Caco-2 (cell line): Measurements from ENCODE around the gene WDR31. TPM values are rescaled to one million over a fixed set of nuclear protein-coding genes. Genes with fewer than 3 reads are reported as not detected.

Experiments used
- BruUV-seq: library from RNA; stranded (reverse); fragments of 400-500 nt; replicated peaks from 2 replicates; lab custom pipeline; 2021; lab: Mats Ljungman, UMichigan
- CTCF ChIA-PET: fragments of 300-600 bp; sonication (Branson Sonifier 250); formaldehyde crosslinking; loops from one replicate; lab custom pipeline; 2022; ENCODE audit warnings: antibody characterized with exemption; lab: Charles Lee
- POLR2A ChIA-PET: fragments of 300-600 bp; sonication (Branson Sonifier 250); formaldehyde crosslinking; loops from one replicate; lab custom pipeline; 2022; ENCODE audit warnings: antibody characterized with exemption; lab: Charles Lee
- DNase-seq, 2 experiments: peaks; one replicate each; pipeline versions ENCODE4 v3.0.0 to v3.0.0-alpha.2; 2020 to 2022
- H3K27me3 ChIP-seq: replicated peaks from 2 replicates; pipeline ENCODE4 v1.6.0; 2011; ENCODE audit warnings: low read length; ENCODE audit not compliant: control insufficient read depth, insufficient read depth
- H3K36me3 ChIP-seq: 2 replicates; pipeline ENCODE4 v1.5.1; 2011; ENCODE audit warnings: low read length; ENCODE audit not compliant: control insufficient read depth, insufficient read depth
- H3K4me1 ChIP-seq: fragments of 250-450 bp; sonication (Bioruptor Pico); 2 replicates; pipeline ENCODE4 v1.5.1; 2020; ENCODE audit warnings: mild to moderate bottlenecking
- H3K4me3 ChIP-seq: 2 replicates; pipeline ENCODE4 v1.5.1; 2011; ENCODE audit warnings: low read depth, mild to moderate bottlenecking, control low read depth, low read length
- H3K9me3 ChIP-seq: fragments of 250-450 bp; sonication (Bioruptor Pico); 2 replicates; pipeline ENCODE4 v1.5.1; 2020; ENCODE audit warnings: mild to moderate bottlenecking, moderate library complexity
- H3K27ac Mint-ChIP-seq: one replicate; pipeline ENCODE4 v1.8.0; 2022; ENCODE audit warnings: mixed read lengths; ENCODE audit not compliant: unreplicated experiment
- H3K27me3 Mint-ChIP-seq: one replicate; pipeline ENCODE4 v1.8.0; 2022; ENCODE audit warnings: mixed read lengths; ENCODE audit not compliant: insufficient read depth, unreplicated experiment
- H3K36me3 Mint-ChIP-seq: one replicate; pipeline ENCODE4 v1.8.0; 2022; ENCODE audit warnings: mild to moderate bottlenecking, mixed read lengths; ENCODE audit not compliant: insufficient read depth, unreplicated experiment
- H3K4me1 Mint-ChIP-seq: one replicate; pipeline ENCODE4 v1.8.0; 2022; ENCODE audit warnings: low read depth, mixed read lengths; ENCODE audit not compliant: unreplicated experiment
- H3K4me3 Mint-ChIP-seq: one replicate; pipeline ENCODE4 v1.8.0; 2022; ENCODE audit warnings: mild to moderate bottlenecking, moderate library complexity, mixed read lengths; ENCODE audit not compliant: unreplicated experiment
- H3K9me3 Mint-ChIP-seq: one replicate; pipeline ENCODE4 v1.8.0; 2022; ENCODE audit warnings: mixed read lengths; ENCODE audit not compliant: unreplicated experiment
- CTCF ChIP-seq, 2 experiments: fragments of 200-600 bp in 1 of 2; IDR thresholded peaks; 1 replicate in 1 of 2; 2 replicates in 1 of 2; pipeline versions ENCODE4 v1.5.1 to v1.8.0; 2011 to 2022; ENCODE audit warnings: antibody characterized with exemption in 1 of 2, control low read depth in 1 of 2, inconsistent platforms in 1 of 2, low read depth in 1 of 2, low read length in 1 of 2, mild to moderate bottlenecking in 1 of 2, moderate library complexity in 1 of 2; ENCODE audit not compliant: insufficient read depth in 1 of 2, severe bottlenecking in 1 of 2, unreplicated experiment in 1 of 2
- intact Hi-C: fragments of 100-400 bp; cut with micrococcal nuclease; formaldehyde crosslinking; loops from one replicate; pipeline ENCODE4 v1.10.0; 2022; ENCODE audit not compliant: unreplicated experiment
- total RNA-seq: library from RNA; stranded (reverse); gene quantifications from 2 replicates; pipeline ENCODE4 v1.2.3, GENCODE V29; 2022

Gene WDR31
- total RNA-seq, 1 experiment from 2014 or later: 1.9 TPM

- Mint-ChIP-seq H3K4me1 (peaks cover 3% of the 10 kb centered on the region), H3K27me3 (no peaks in the 10 kb centered on the region), H3K36me3 (peaks cover 47% of the 10 kb centered on the region), H3K9me3 (no peaks in the 10 kb centered on the region), H3K4me3 (no peak overlapping the region), H3K27ac (no peak overlapping the region)
- intact Hi-C loops: no loop called here
- H3K4me3 ChIP-seq: no peak overlapping the region
- H3K9me3 ChIP-seq: no peaks in the 10 kb centered on the region
- DNase-seq: no peak
- no peak for TF ChIP-seq CTCF (IDR thresholded peaks at IDR 0.05; ENCODE audit: insufficient read depth in 1 of 2, low read depth in 1 of 2, low read length in 1 of 2, severe bottlenecking in 1 of 2, unreplicated experiment in 1 of 2)
- ChIA-PET POLR2A (interaction anchor here (0.8 kb wide), 1 partner anchor 14 kb away, joined by 3 read pairs; no protein-coding TSS in a partner anchor), CTCF (no interaction called here)
- no TSS peak for BruUV-seq
- peaks cover 10% of the 10 kb centered on the region for H3K36me3 ChIP-seq
- H3K4me1 ChIP-seq: peaks cover 27% of the 10 kb centered on the region
- H3K27me3 ChIP-seq: no peaks in the 10 kb centered on the region
Observed at GRCh38 chr9:113373676-113374392, 33.8 kb upstream of the WDR31 start.

- POLR2A ChIA-PET: interaction anchor here (0.6 to 0.8 kb wide), 2 partner anchors 15 to 270 kb away, joined by 3 to 4 read pairs; no protein-coding TSS in a partner anchor
- Histone ChIP-seq H3K9me3 (no peaks in the 10 kb centered on the region), H3K27me3 (no peaks in the 10 kb centered on the region), H3K4me3 (no peak overlapping the region), H3K36me3 (peaks cover 10% of the 10 kb centered on the region), H3K4me1 (peaks cover 21% of the 10 kb centered on the region)
- H3K9me3 Mint-ChIP-seq: no peaks in the 10 kb centered on the region
- H3K27ac Mint-ChIP-seq: no peak overlapping the region
- intact Hi-C loops: no loop called here
- DNase-seq: no peak
- TF ChIP-seq CTCF (IDR thresholded peaks at IDR 0.05; ENCODE audit: insufficient read depth in 1 of 2, low read depth in 1 of 2, low read length in 1 of 2, severe bottlenecking in 1 of 2, unreplicated experiment in 1 of 2): no peak
- H3K36me3 Mint-ChIP-seq: peaks cover 47% of the 10 kb centered on the region
- no peaks in the 10 kb centered on the region for H3K4me1 Mint-ChIP-seq
- H3K4me3 Mint-ChIP-seq: no peak overlapping the region
- CTCF ChIA-PET: interaction anchor here (1.4 kb wide), 1 partner anchor 24 kb away, joined by 3 read pairs; the partner anchor contains the start of gene BSPRY
- no peaks in the 10 kb centered on the region for H3K27me3 Mint-ChIP-seq
- no TSS peak for BruUV-seq
Observed at GRCh38 chr9:113373256-113373655, 33.2 kb upstream of the WDR31 start.

- H3K27ac Mint-ChIP-seq: peak overlapping the region; percentile 15
- Histone ChIP-seq H3K36me3 (peaks cover 10% of the 10 kb centered on the region), H3K4me1 (peaks cover 9% of the 10 kb centered on the region), H3K27me3 (no peaks in the 10 kb centered on the region), H3K9me3 (no peaks in the 10 kb centered on the region), H3K4me3 (no peak overlapping the region)
- ChIA-PET POLR2A (no interaction called here), CTCF (interaction anchor here (1.4 kb wide), 1 partner anchor 23 kb away, joined by 3 read pairs; the partner anchor contains the start of gene BSPRY)
- intact Hi-C loops: no loop called here
- no peaks in the 10 kb centered on the region for H3K9me3 Mint-ChIP-seq
- TF ChIP-seq CTCF (IDR thresholded peaks at IDR 0.05; ENCODE audit: insufficient read depth in 1 of 2, low read depth in 1 of 2, low read length in 1 of 2, severe bottlenecking in 1 of 2, unreplicated experiment in 1 of 2): no peak
- DNase-seq: no peak
- no TSS peak for BruUV-seq
- peaks cover 47% of the 10 kb centered on the region for H3K36me3 Mint-ChIP-seq
- no peaks in the 10 kb centered on the region for H3K27me3 Mint-ChIP-seq
- no peaks in the 10 kb centered on the region for H3K4me1 Mint-ChIP-seq
- no peak overlapping the region for H3K4me3 Mint-ChIP-seq
Observed at GRCh38 chr9:113372059-113372458, 32.0 kb upstream of the WDR31 start.
